Sigmoid colon (tissue), 7 donors: ENCODE data around the gene PPP2R5B. TPM values are rescaled to one million over a fixed set of nuclear protein-coding genes. Genes with fewer than 3 reads are reported as not detected.

Source experiments
- DNase-seq: peaks from one replicate; pipeline ENCODE4 v3.0.0-alpha.2; 2019
- H3K27ac ChIP-seq, 4 donors: fragments of 200-600 bp; sonication (generic); one replicate each; pipeline ENCODE4 v1.5.1; 2016 to 2019; ENCODE audit warnings: mild to moderate bottlenecking in 1 of 4
- H3K27me3 ChIP-seq, 3 donors: fragments of 200-600 bp; sonication (generic); one replicate each; pipeline ENCODE4 v1.5.1; 2019; ENCODE audit warnings: mild to moderate bottlenecking in 1 of 3
- H3K36me3 ChIP-seq, 4 donors: fragments of 200-600 bp; sonication (generic); one replicate each; pipeline ENCODE4 v1.5.1; 2016 to 2019
- H3K4me1 ChIP-seq, 4 donors: fragments of 200-600 bp; sonication (generic); one replicate each; pipeline ENCODE4 v1.5.1; 2017 to 2019
- H3K4me3 ChIP-seq, 4 donors: fragments of 200-600 bp; sonication (generic); one replicate each; pipeline ENCODE4 v1.5.1; 2017 to 2019; ENCODE audit warnings: mild to moderate bottlenecking in 2 of 4, moderate library complexity in 1 of 4
- H3K9me3 ChIP-seq, 4 donors: fragments of 200-600 bp in 3 of 4; sonication (generic) in 3 of 4; one replicate each; pipeline versions ENCODE4 v1.5.1 to v1.6.1; 2013 to 2019
- CTCF ChIP-seq, 4 experiments: fragments of 450-650 bp in 3 of 4; fragments of 200-600 bp in 1 of 4; IDR thresholded peaks; one replicate each; pipeline ENCODE4 v1.5.1; 2016 to 2019; ENCODE audit warnings: antibody characterized with exemption in 4 of 4, mild to moderate bottlenecking in 3 of 4, moderate library complexity in 2 of 4
- EP300 ChIP-seq, 4 donors: sonication (generic); formaldehyde crosslinking; IDR thresholded peaks; one replicate each; pipeline ENCODE4 v1.6.1; 2017; ENCODE audit warnings: antibody characterized with exemption in 4 of 4
- POLR2A ChIP-seq, 2 donors: fragments of 450-650 bp; IDR thresholded peaks; one replicate each; pipeline ENCODE4 v1.6.1; 2016; ENCODE audit warnings: antibody characterized with exemption in 2 of 2, mild to moderate bottlenecking in 2 of 2, moderate library complexity in 2 of 2
- POLR2AphosphoS5 ChIP-seq, 4 donors: sonication (generic); formaldehyde crosslinking; IDR thresholded peaks; one replicate each; pipeline ENCODE4 v1.6.1; 2017; ENCODE audit warnings: antibody characterized with exemption in 4 of 4
- WGBS, 2 donors: extraction: QIAGEN DNeasy Blood & Tissue Kit; methylation state at CpG; one replicate each; pipeline ENCODE4 v1.1.7; 2013; 5-methylcytosine and 5-hydroxymethylcytosine counted together
- intact Hi-C: fragments of 100-400 bp; cut with DNase I; formaldehyde crosslinking; loops from one replicate; pipeline ENCODE4 v1.15.1; 2023
- polyA plus RNA-seq, 3 donors: library from polyadenylated mRNA; stranded (reverse); fragments of 200-250 nt; gene quantifications; one replicate each; pipeline ENCODE4 v1.2.3, GENCODE V29; 2013
- total RNA-seq, 4 donors: library from RNA; depleted of rRNA; stranded (reverse); fragments of >200 nt; gene quantifications; one replicate each; pipeline ENCODE4 v1.1.0, GENCODE V29; 2016
- donor health status: healthy with polysubstance abuse.
- donor health status: Bipolar disorder and iron deficiency.
- donor health status: healthy.

The PPP2R5B gene
- total and polyA plus RNA-seq, 7 donors, result 15.6 to 27.3 (median 19.3) TPM

GRCh38 chr11:64960719-64961118, 36.2 kb downstream of the PPP2R5B start:
- DNase-seq, result no peak
- Histone ChIP-seq H3K27me3 (no peaks in the 10 kb centered on the region), H3K4me3 (no peak overlapping the region), H3K4me1 (no peaks in the 10 kb centered on the region), H3K27ac (no peak overlapping the region), H3K9me3 (no peaks in the 10 kb centered on the region), H3K36me3 (no peaks in the 10 kb centered on the region)
- WGBS, 2 donors, result 81 to 83% methylated on average over 4 of the region's 4 CpGs
- intact Hi-C loops, result no loop called here
- TF ChIP-seq POLR2A (IDR thresholded peaks at IDR 0.05) (no peak), CTCF (IDR thresholded peaks at IDR 0.05) (no peak), EP300 (IDR thresholded peaks at IDR 0.05) (no peak), POLR2AphosphoS5 (IDR thresholded peaks at IDR 0.05) (no peak)

- no peaks in the 10 kb centered on the region for H3K27me3 ChIP-seq
- no peak overlapping the region for H3K27ac ChIP-seq
- intact Hi-C loops, result no loop called here
- no peak for TF ChIP-seq EP300 (IDR thresholded peaks at IDR 0.05)
- TF ChIP-seq CTCF (IDR thresholded peaks at IDR 0.05), result no peak
- no peak for TF ChIP-seq POLR2A (IDR thresholded peaks at IDR 0.05)
- no peak for TF ChIP-seq POLR2AphosphoS5 (IDR thresholded peaks at IDR 0.05)
- no peak overlapping the region for H3K4me3 ChIP-seq
- H3K36me3 ChIP-seq, result no peaks in the 10 kb centered on the region
- no peak for DNase-seq
- WGBS, 2 donors, result 87 to 89% methylated on average over 5 of the region's 5 CpGs
- no peaks in the 10 kb centered on the region for H3K9me3 ChIP-seq
- no peaks in the 10 kb centered on the region for H3K4me1 ChIP-seq
Observed at GRCh38 chr11:64963072-64963631, 38.7 kb downstream of the PPP2R5B start.

GRCh38 chr11:64967375-64967774, 42.9 kb downstream of the PPP2R5B start:
- no peaks in the 10 kb centered on the region for H3K36me3 ChIP-seq

GRCh38 chr11:64969209-64969608, 44.7 kb downstream of the PPP2R5B start:
- no peaks in the 10 kb centered on the region for H3K9me3 ChIP-seq
- WGBS, 2 donors, result 10 to 48% methylated on average over 5 of the region's 5 CpGs
- no peak for DNase-seq
- intact Hi-C loops, result no loop called here
- H3K4me1 ChIP-seq, result peaks cover 0 to 12% (median 10%) of the 10 kb centered on the region in 4 donors
- no peaks in the 10 kb centered on the region for H3K27me3 ChIP-seq
- H3K36me3 ChIP-seq, result no peaks in the 10 kb centered on the region
- TF ChIP-seq EP300 (IDR thresholded peaks at IDR 0.05) (no peak), POLR2AphosphoS5 (IDR thresholded peaks at IDR 0.05) (no peak), POLR2A (IDR thresholded peaks at IDR 0.05) (no peak), CTCF (IDR thresholded peaks at IDR 0.05) (no peak)
- H3K27ac ChIP-seq, result no peak overlapping the region
- no peak overlapping the region for H3K4me3 ChIP-seq

More at GRCh38 chr11:64967375-64967774, 42.9 kb downstream of the PPP2R5B start:
- H3K4me1 ChIP-seq, result peaks cover 0 to 11% (median 10%) of the 10 kb centered on the region in 4 donors
- H3K9me3 ChIP-seq, result no peaks in the 10 kb centered on the region
- intact Hi-C loops, result no loop called here
- WGBS, 2 donors, result 86 to 93% methylated on average over 3 of the region's 3 CpGs
- TF ChIP-seq POLR2AphosphoS5 (IDR thresholded peaks at IDR 0.05), result no peak
- TF ChIP-seq EP300 (IDR thresholded peaks at IDR 0.05), result no peak
- TF ChIP-seq CTCF (IDR thresholded peaks at IDR 0.05), result no peak
- TF ChIP-seq POLR2A (IDR thresholded peaks at IDR 0.05), result no peak
- H3K27ac ChIP-seq, result no peak overlapping the region
- no peak for DNase-seq
- no peaks in the 10 kb centered on the region for H3K27me3 ChIP-seq
- no peak overlapping the region for H3K4me3 ChIP-seq

GRCh38 chr11:64970731-64971151, 46.3 kb downstream of the PPP2R5B start:
- H3K36me3 ChIP-seq, result no peaks in the 10 kb centered on the region
- peaks cover 0 to 12% (median 10%) of the 10 kb centered on the region in 4 donors for H3K4me1 ChIP-seq
- intact Hi-C loops, result no loop called here
- no peak for DNase-seq
- no peak overlapping the region for H3K27ac ChIP-seq
- TF ChIP-seq POLR2AphosphoS5 (IDR thresholded peaks at IDR 0.05) (no peak), POLR2A (IDR thresholded peaks at IDR 0.05) (no peak), EP300 (IDR thresholded peaks at IDR 0.05) (no peak), CTCF (IDR thresholded peaks at IDR 0.05) (no peak)
- no peaks in the 10 kb centered on the region for H3K9me3 ChIP-seq
- H3K4me3 ChIP-seq, result no peak overlapping the region
- no peaks in the 10 kb centered on the region for H3K27me3 ChIP-seq
- WGBS, 2 donors, result 19 to 62% methylated on average over 8 of the region's 8 CpGs
